PC-9 (cell line): ENCODE results near the gene TRIM21. TPM values are rescaled to one million over a fixed set of nuclear protein-coding genes. Genes with fewer than 3 reads are reported as not detected.
A peak's percentile ranks its signal among the peaks of the same experiment; 100 is the strongest.

ENCODE experiments used
- Bru-seq: library from RNA; stranded (reverse); fragments of 400-500 nt; gene quantifications from one replicate; lab custom pipeline; 2021; lab: Mats Ljungman, UMichigan
- BruChase-seq, 2 experiments: library from RNA; stranded (reverse); fragments of 400-500 nt; gene quantifications; one replicate each; lab custom pipeline; 2021; lab: Mats Ljungman, UMichigan
- BruUV-seq: library from RNA; stranded (reverse); fragments of 400-500 nt; replicated peaks from 2 replicates; lab custom pipeline; 2021; lab: Mats Ljungman, UMichigan
- CTCF ChIA-PET: fragments of 300-600 bp; sonication (Branson Sonifier 250); formaldehyde crosslinking; loops from one replicate; lab custom pipeline; 2022; ENCODE audit warnings: antibody characterized with exemption; lab: Charles Lee
- POLR2A ChIA-PET: fragments of 300-600 bp; sonication (Branson Sonifier 250); formaldehyde crosslinking; loops from one replicate; lab custom pipeline; 2022; ENCODE audit warnings: antibody characterized with exemption; ENCODE audit not compliant: unreplicated experiment; lab: Charles Lee
- DNase-seq, 2 experiments: peaks; one replicate each; pipeline versions ENCODE4 v3.0.0 to v3.0.0-alpha.2; 2015 to 2022; ENCODE audit warnings: mixed read lengths in 1 of 2
- H2AFZ ChIP-seq: fragments of 200-600 bp; sonication (generic); 2 replicates; pipeline ENCODE4 v1.8.1; 2017; ENCODE audit warnings: antibody characterized with exemption
- H3F3A ChIP-seq: fragments of 200-600 bp; sonication (generic); 2 replicates; pipeline ENCODE4 v1.8.1; 2017; ENCODE audit warnings: antibody characterized with exemption, mild to moderate bottlenecking, low read depth; ENCODE audit not compliant: insufficient read depth
- H3K27ac ChIP-seq: fragments of 200-600 bp; sonication (generic); 2 replicates; pipeline ENCODE4 v1.6.1; 2016; ENCODE audit warnings: mixed run types
- H3K27me3 ChIP-seq: fragments of 200-600 bp; sonication (generic); 2 replicates; pipeline ENCODE4 v1.6.1; 2016; ENCODE audit warnings: low read depth, mixed run types; ENCODE audit not compliant: insufficient read depth
- H3K36me3 ChIP-seq: fragments of 200-600 bp; sonication (generic); 2 replicates; pipeline ENCODE4 v1.6.1; 2016; ENCODE audit warnings: low read depth, mixed run types
- H3K4me1 ChIP-seq: fragments of 200-600 bp; sonication (generic); replicated peaks from 2 replicates; pipeline ENCODE4 v1.6.1; 2016; ENCODE audit warnings: mixed run types; ENCODE audit not compliant: insufficient read depth
- H3K4me2 ChIP-seq: fragments of 200-600 bp; sonication (generic); 2 replicates; pipeline ENCODE4 v1.6.1; 2017; ENCODE audit warnings: mixed run types
- H3K4me3 ChIP-seq: fragments of 200-600 bp; sonication (generic); 2 replicates; pipeline ENCODE4 v1.6.1; 2016; ENCODE audit warnings: mixed run types
- H3K79me2 ChIP-seq: fragments of 200-600 bp; sonication (generic); 2 replicates; pipeline ENCODE4 v1.6.1; 2017; ENCODE audit warnings: low read depth, mixed run types
- H3K9me2 ChIP-seq: fragments of 200-600 bp; sonication (generic); 2 replicates; pipeline ENCODE4 v1.8.1; 2017; ENCODE audit warnings: mild to moderate bottlenecking; ENCODE audit not compliant: insufficient read depth
- H3K9me3 ChIP-seq: fragments of 200-600 bp; sonication (generic); 2 replicates; pipeline ENCODE4 v1.8.1; 2016; ENCODE audit warnings: low read depth; ENCODE audit not compliant: insufficient read depth
- H4K20me1 ChIP-seq: fragments of 200-600 bp; sonication (generic); 2 replicates; pipeline ENCODE4 v1.8.1; 2017; ENCODE audit not compliant: insufficient read depth
- EZH2 ChIP-seq: fragments of 200-600 bp; sonication (generic); IDR thresholded peaks from 2 replicates; pipeline ENCODE4 v1.8.0; 2017; ENCODE audit warnings: antibody characterized with exemption, low read depth
- intact Hi-C: fragments of 100-400 bp; cut with micrococcal nuclease; formaldehyde crosslinking; loops from one replicate; pipeline ENCODE4 v1.10.0; 2022; ENCODE audit not compliant: unreplicated experiment
- long read RNA-seq: library from polyadenylated mRNA; stranded (forward); transcript quantifications from one replicate; pipeline ENCODE4 v2.0.0, GENCODE V29; 2022
- total RNA-seq: library from RNA; stranded (reverse); gene quantifications from 2 replicates; pipeline ENCODE4 v1.2.3, GENCODE V29; 2021
- TF ChIP-seq, protein P1 (sequence below): fragments of 200-600 bp; sonication (generic); conservative IDR thresholded peaks from 2 replicates; pipeline ENCODE4 v1.6.1; 2017; ENCODE audit warnings: mixed run types, antibody characterized with exemption, mild to moderate bottlenecking, moderate library complexity

Gene TRIM21
- total RNA-seq, result 6.5 and 7.7 TPM in 2 replicates
- Bru-seq, nascent RNA, result percentile 52 among the genes with signal in this experiment
- BruChase-seq, experiment 1, labeled RNA remaining after a 2-hour chase, result percentile 49 among the genes with signal in this experiment
- BruChase-seq, experiment 2, labeled RNA remaining after a 6-hour chase, result percentile 48 among the genes with signal in this experiment
- long read RNA-seq, transcript TRIM21-201 (7 exons, 1,924 nt), result major isoform, 10 of 12 reads
- long read RNA-seq, partial matches to known transcripts, result 0 of 12 reads
- long read RNA-seq, other reads (novel, unspliced or antisense), result 2 of 12 reads

GRCh38 chr11:4393209-4393857, at the start of gene TRIM21:
Gene TRIM21 (minus strand): TSS chr11:4393702. CDS start chr11:4390409, 3,293 bp downstream.
- BruUV-seq, result TSS peak; percentile 62
- CTCF ChIA-PET, result no interaction called here

GRCh38 chr11:4441515-4441914, 48.0 kb upstream of the TRIM21 start:
- Histone ChIP-seq H3K27ac (no peak overlapping the region), H3K4me3 (no peak overlapping the region), H3K79me2 (no peaks in the 10 kb centered on the region), H3K9me2 (no peaks in the 10 kb centered on the region), H2AFZ (no peak overlapping the region), H4K20me1 (no peaks in the 10 kb centered on the region), H3K27me3 (no peaks in the 10 kb centered on the region), H3K4me2 (no peak overlapping the region), H3K36me3 (no peaks in the 10 kb centered on the region), H3K9me3 (no peaks in the 10 kb centered on the region), H3F3A (no peaks in the 10 kb centered on the region), H3K4me1 (no peaks in the 10 kb centered on the region)
- ChIA-PET POLR2A (no interaction called here), CTCF (no interaction called here)
- intact Hi-C loops, result no loop called here
- TF ChIP-seq EZH2, result no peak
- TF ChIP-seq, protein P1, sequence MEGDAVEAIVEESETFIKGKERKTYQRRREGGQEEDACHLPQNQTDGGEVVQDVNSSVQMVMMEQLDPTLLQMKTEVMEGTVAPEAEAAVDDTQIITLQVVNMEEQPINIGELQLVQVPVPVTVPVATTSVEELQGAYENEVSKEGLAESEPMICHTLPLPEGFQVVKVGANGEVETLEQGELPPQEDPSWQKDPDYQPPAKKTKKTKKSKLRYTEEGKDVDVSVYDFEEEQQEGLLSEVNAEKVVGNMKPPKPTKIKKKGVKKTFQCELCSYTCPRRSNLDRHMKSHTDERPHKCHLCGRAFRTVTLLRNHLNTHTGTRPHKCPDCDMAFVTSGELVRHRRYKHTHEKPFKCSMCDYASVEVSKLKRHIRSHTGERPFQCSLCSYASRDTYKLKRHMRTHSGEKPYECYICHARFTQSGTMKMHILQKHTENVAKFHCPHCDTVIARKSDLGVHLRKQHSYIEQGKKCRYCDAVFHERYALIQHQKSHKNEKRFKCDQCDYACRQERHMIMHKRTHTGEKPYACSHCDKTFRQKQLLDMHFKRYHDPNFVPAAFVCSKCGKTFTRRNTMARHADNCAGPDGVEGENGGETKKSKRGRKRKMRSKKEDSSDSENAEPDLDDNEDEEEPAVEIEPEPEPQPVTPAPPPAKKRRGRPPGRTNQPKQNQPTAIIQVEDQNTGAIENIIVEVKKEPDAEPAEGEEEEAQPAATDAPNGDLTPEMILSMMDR, result no peak
- BruUV-seq, result no TSS peak
- no peak for DNase-seq

More at GRCh38 chr11:4393209-4393857, at the start of gene TRIM21:
- Histone ChIP-seq H3F3A (no peaks in the 10 kb centered on the region), H3K27ac (no peak within 1 kb of the TSS), H3K9me2 (no peaks in the 10 kb centered on the region), H3K36me3 (no peaks in the 10 kb centered on the region), H3K79me2 (no peaks in the 10 kb centered on the region), H4K20me1 (no peaks in the 10 kb centered on the region), H3K4me1 (no peaks in the 10 kb centered on the region), H3K4me3 (peak within 1 kb of the TSS; percentile 62), H3K4me2 (peak within 1 kb of the TSS; percentile 76), H3K9me3 (no peaks in the 10 kb centered on the region), H3K27me3 (peaks cover 2% of the 10 kb centered on the region; the same call in 1 of the 2 replicates), H2AFZ (peak within 1 kb of the TSS; percentile 85)
- peak; percentile 54 to 70 for DNase-seq
- POLR2A ChIA-PET, result interaction anchor here (0.6 kb wide), 3 partner anchors 210 to 936 kb away, joined by 3 to 8 read pairs (median 3); no protein-coding TSS in a partner anchor
- TF ChIP-seq, protein P1, result no peak
- TF ChIP-seq EZH2, result no peak
- intact Hi-C loops, result no loop called here

DNA sequence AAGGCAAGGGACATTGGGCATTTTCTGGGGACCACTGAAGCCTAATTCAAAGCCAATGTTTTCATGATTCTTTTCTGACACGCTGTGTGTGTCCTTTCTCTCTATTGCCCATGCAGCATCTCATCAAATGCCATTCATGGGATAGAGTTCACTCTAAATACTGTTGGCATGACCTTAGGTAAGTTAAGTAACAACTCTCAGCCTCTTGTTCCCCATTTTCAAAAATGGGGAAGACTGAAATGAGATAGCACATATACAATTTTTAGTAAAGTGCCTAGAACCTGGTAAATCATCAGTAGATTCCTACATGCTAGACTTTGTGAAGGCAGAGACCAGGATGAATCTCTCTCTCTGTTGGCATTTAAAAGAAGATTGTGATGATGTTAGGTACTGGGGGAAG, 42.9 kb upstream of the TRIM21 start:
- TF ChIP-seq EZH2, result no peak
- TF ChIP-seq, protein P1, result no peak
- H3K36me3 ChIP-seq, result no peaks in the 10 kb centered on the region
- no peaks in the 10 kb centered on the region for H3K9me3 ChIP-seq
- H3K79me2 ChIP-seq, result no peaks in the 10 kb centered on the region
- no peaks in the 10 kb centered on the region for H4K20me1 ChIP-seq
- no peak overlapping the region for H3K4me2 ChIP-seq
- intact Hi-C loops, result no loop called here
- POLR2A ChIA-PET, result no interaction called here
- H3K9me2 ChIP-seq, result no peaks in the 10 kb centered on the region
- H3F3A ChIP-seq, result no peaks in the 10 kb centered on the region
- no peak for DNase-seq
- CTCF ChIA-PET, result no interaction called here
- no TSS peak for BruUV-seq
- H3K27ac ChIP-seq, result no peak overlapping the region
- H3K4me3 ChIP-seq, result no peak overlapping the region
- no peak overlapping the region for H2AFZ ChIP-seq
- no peaks in the 10 kb centered on the region for H3K4me1 ChIP-seq
- no peaks in the 10 kb centered on the region for H3K27me3 ChIP-seq
